ENCODE data around the gene ASAP3. TPM values are rescaled to one million over a fixed set of nuclear protein-coding genes. Genes with fewer than 3 reads are reported as not detected.

The ASAP3 gene
- total and polyA plus RNA-seq, 9 of the 15 experiments (the other 6 are each of a cell fraction or from before 2014, with no cell fraction given) = 1.7 to 31.2 (median 17.4) TPM

- TF ChIP-seq ZBTB8A (IDR thresholded peaks at IDR 0.05; ENCODE audit: partially characterized antibody) (no peak), SUPT5H (IDR thresholded peaks at IDR 0.05) (no peak), MEF2D (tag; conservative IDR thresholded peaks at IDR 0.05; ENCODE audit: low read depth) (no peak), ZBTB9 (CRISPR knock-in tag; IDR thresholded peaks at IDR 0.05) (no peak), USF1 (CRISPR knock-in tag; IDR thresholded peaks at IDR 0.05) (no peak), SREBF1 (IDR thresholded peaks at IDR 0.05; ENCODE audit: borderline replicate concordance, low read depth, low read length) (no peak), CBX1 (IDR thresholded peaks at IDR 0.05; ENCODE audit: low read depth) (no peak), PURB (CRISPR knock-in tag; IDR thresholded peaks at IDR 0.05; ENCODE audit: low read depth) (no peak), GABPB2 (CRISPR knock-in tag; conservative IDR thresholded peaks at IDR 0.05) (no peak), ADNP (tag; IDR thresholded peaks at IDR 0.05) (no peak; the same call in 1 of the 2 replicates), ZNF586 (CRISPR knock-in tag; conservative IDR thresholded peaks at IDR 0.05) (no peak), WHSC1 (IDR thresholded peaks at IDR 0.05; ENCODE audit: low read length) (no peak), ZNF174 (CRISPR knock-in tag; IDR thresholded peaks at IDR 0.05) (no peak), GTF2F1 (IDR thresholded peaks at IDR 0.05; ENCODE audit: low read depth, low read length) (no peak), MTA1 (IDR thresholded peaks at IDR 0.05; ENCODE audit: borderline replicate concordance) (peak; percentile 46; the same call in 1 of the 2 replicates), ZNF311 (CRISPR knock-in tag; IDR thresholded peaks at IDR 0.05) (no peak), FOXP1 (CRISPR knock-in tag; IDR thresholded peaks at IDR 0.05) (no peak), HMGN3 (IDR thresholded peaks at IDR 0.05; ENCODE audit: borderline replicate concordance, extremely low read depth, insufficient read length, low read depth, low read length) (no peak), ZNF699 (CRISPR knock-in tag; IDR thresholded peaks at IDR 0.05; ENCODE audit: insufficient replicate concordance) (no peak), MECOM (CRISPR knock-in tag; IDR thresholded peaks at IDR 0.05) (no peak; the same call in 1 of the 2 replicates), STAT5B (CRISPR knock-in tag; IDR thresholded peaks at IDR 0.05) (no peak), MLLT1 (IDR thresholded peaks at IDR 0.05) (no peak)
- TF ChIP-seq, protein P1, sequence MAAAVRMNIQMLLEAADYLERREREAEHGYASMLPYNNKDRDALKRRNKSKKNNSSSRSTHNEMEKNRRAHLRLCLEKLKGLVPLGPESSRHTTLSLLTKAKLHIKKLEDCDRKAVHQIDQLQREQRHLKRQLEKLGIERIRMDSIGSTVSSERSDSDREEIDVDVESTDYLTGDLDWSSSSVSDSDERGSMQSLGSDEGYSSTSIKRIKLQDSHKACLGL (CRISPR knock-in tag; IDR thresholded peaks at IDR 0.05; ENCODE audit: borderline replicate concordance, poor library complexity, severe bottlenecking) = no peak
- TF ChIP-seq, protein P2, sequence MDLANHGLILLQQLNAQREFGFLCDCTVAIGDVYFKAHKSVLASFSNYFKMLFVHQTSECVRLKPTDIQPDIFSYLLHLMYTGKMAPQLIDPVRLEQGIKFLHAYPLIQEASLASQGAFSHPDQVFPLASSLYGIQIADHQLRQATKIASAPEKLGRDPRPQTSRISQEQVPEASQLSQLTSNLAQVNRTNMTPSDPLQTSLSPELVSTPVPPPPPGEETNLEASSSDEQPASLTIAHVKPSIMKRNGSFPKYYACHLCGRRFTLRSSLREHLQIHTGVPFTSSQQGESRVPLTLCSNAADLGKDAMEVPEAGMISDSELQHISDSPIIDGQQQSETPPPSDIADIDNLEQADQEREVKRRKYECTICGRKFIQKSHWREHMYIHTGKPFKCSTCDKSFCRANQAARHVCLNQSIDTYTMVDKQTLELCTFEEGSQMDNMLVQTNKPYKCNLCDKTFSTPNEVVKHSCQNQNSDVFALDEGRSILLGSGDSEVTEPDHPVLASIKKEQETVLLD (IDR thresholded peaks at IDR 0.05) = no peak
Observed at GRCh38 chr1:23384312-23385058, 99.5 kb downstream of the ASAP3 start (continued).
